Stimulated activated naive B cell treated with anti-CD40 and anti-IgM and Interleukin-4, amounts not matched to agents 10 μg/mL and 1 μg/mL and 100 μg/mL, for 72 hours (primary cell): ENCODE data around the gene MYCBP2.
A peak's percentile ranks its signal among the peaks of the same experiment; 100 is the strongest.

Experiments used
- ATAC-seq, 2 donors: fragments of 150-1000 bp; cut with Tn5 transposase; replicated peaks; 2 replicates each; pipeline ENCODE4 v1.10.0; 2021; ENCODE audit warnings: moderate library complexity in 1 of 2
- DNase-seq: peaks from one replicate; pipeline ENCODE4 v3.0.0; 2021
- H3K27ac Mint-ChIP-seq: one replicate; pipeline ENCODE4 v1.8.0; 2022; ENCODE audit warnings: mild to moderate bottlenecking, mixed read lengths
- H3K27me3 Mint-ChIP-seq, 2 donors: one replicate each; pipeline ENCODE4 v1.8.0; 2022; ENCODE audit warnings: mixed read lengths in 2 of 2
- H3K36me3 Mint-ChIP-seq, 2 donors: one replicate each; pipeline ENCODE4 v1.8.0; 2022; ENCODE audit warnings: mixed read lengths in 2 of 2, mild to moderate bottlenecking in 1 of 2
- H3K4me1 Mint-ChIP-seq, 2 donors: one replicate each; pipeline ENCODE4 v1.8.0; 2022; ENCODE audit warnings: mixed read lengths in 2 of 2, mild to moderate bottlenecking in 1 of 2
- H3K4me3 Mint-ChIP-seq, 2 donors: one replicate each; pipeline ENCODE4 v1.8.0; 2022; ENCODE audit warnings: mild to moderate bottlenecking in 2 of 2, mixed read lengths in 2 of 2, moderate library complexity in 1 of 2
- H3K9me3 Mint-ChIP-seq, 2 donors: one replicate each; pipeline ENCODE4 v1.8.0; 2022; ENCODE audit warnings: mixed read lengths in 2 of 2, mild to moderate bottlenecking in 1 of 2

The MYCBP2 gene

GRCh38 chr13:77056382-77056781 is 270.5 kb downstream of the MYCBP2 start:
- ATAC-seq (no peak), DNase-seq (no peak)
- Mint-ChIP-seq H3K9me3 (no peaks in the 10 kb centered on the region), H3K36me3 (peaks cover 23 to 36% of the 10 kb centered on the region in 2 donors), H3K4me3 (no peak overlapping the region), H3K27ac (peak overlapping the region; percentile 63), H3K4me1 (no peaks in the 10 kb centered on the region), H3K27me3 (no peaks in the 10 kb centered on the region)

GRCh38 chr13:77055158-77055557 is 271.7 kb downstream of the MYCBP2 start:
- Mint-ChIP-seq H3K9me3 (no peaks in the 10 kb centered on the region), H3K36me3 (peaks cover 28 to 41% of the 10 kb centered on the region in 2 donors), H3K27me3 (no peaks in the 10 kb centered on the region), H3K4me1 (peaks cover 2 to 5% of the 10 kb centered on the region in 2 donors), H3K27ac (no peak overlapping the region), H3K4me3 (no peak overlapping the region)
- ATAC-seq (no peak), DNase-seq (no peak)

- Mint-ChIP-seq H3K4me1 (peaks cover 6 to 24% of the 10 kb centered on the region in 2 donors), H3K27ac (no peak overlapping the region), H3K27me3 (no peaks in the 10 kb centered on the region), H3K4me3 (no peak overlapping the region), H3K9me3 (no peaks in the 10 kb centered on the region), H3K36me3 (peaks cover 44 to 60% of the 10 kb centered on the region in 2 donors)
- no peak for DNase-seq
- ATAC-seq: no peak
These were observed 273.7 kb downstream of the MYCBP2 start for GRCh38 chr13:77053192-77053591.

- peak overlapping the region in 1 of 2 donors; percentile 2 for H3K4me3 Mint-ChIP-seq
- no peaks in the 10 kb centered on the region for H3K27me3 Mint-ChIP-seq
- peaks cover 46 to 54% of the 10 kb centered on the region in 2 donors for H3K36me3 Mint-ChIP-seq
- H3K4me1 Mint-ChIP-seq: peaks cover 9 to 29% of the 10 kb centered on the region in 2 donors
- peak overlapping the region; percentile 82 for H3K27ac Mint-ChIP-seq
- ATAC-seq: peak; percentile 21 to 39
- H3K9me3 Mint-ChIP-seq: no peaks in the 10 kb centered on the region
- DNase-seq: no peak
These were observed 278.2 kb downstream of the MYCBP2 start for GRCh38 chr13:77048681-77049080.

GRCh38 chr13:77047649-77048343 is 279.1 kb downstream of the MYCBP2 start:
- no peak overlapping the region for H3K4me3 Mint-ChIP-seq
- H3K9me3 Mint-ChIP-seq: no peaks in the 10 kb centered on the region
- H3K27ac Mint-ChIP-seq: peak overlapping the region; percentile 31
- ATAC-seq (no peak), DNase-seq (no peak)
- H3K27me3 Mint-ChIP-seq: no peaks in the 10 kb centered on the region
- H3K36me3 Mint-ChIP-seq: peaks cover 45 to 51% of the 10 kb centered on the region in 2 donors
- peaks cover 9 to 29% of the 10 kb centered on the region in 2 donors for H3K4me1 Mint-ChIP-seq

GRCh38 chr13:77042566-77043177 is 284.2 kb downstream of the MYCBP2 start:
- Mint-ChIP-seq H3K4me1 (peaks cover 4 to 5% of the 10 kb centered on the region in 2 donors), H3K9me3 (no peaks in the 10 kb centered on the region), H3K4me3 (no peak overlapping the region), H3K27me3 (no peaks in the 10 kb centered on the region), H3K36me3 (peaks cover 14 to 20% of the 10 kb centered on the region in 2 donors), H3K27ac (peak overlapping the region; percentile 56)
- DNase-seq: no peak
- no peak for ATAC-seq

- Mint-ChIP-seq H3K4me1 (peaks cover 0 to 2% of the 10 kb centered on the region in 2 donors), H3K27ac (peak overlapping the region; percentile 7), H3K9me3 (no peaks in the 10 kb centered on the region), H3K27me3 (no peaks in the 10 kb centered on the region), H3K4me3 (no peak overlapping the region), H3K36me3 (peaks cover 0 to 4% of the 10 kb centered on the region in 2 donors)
- DNase-seq (no peak), ATAC-seq (no peak)
These were observed 286.1 kb downstream of the MYCBP2 start for GRCh38 chr13:77040835-77041234.

- Mint-ChIP-seq H3K4me3 (no peak overlapping the region), H3K9me3 (no peaks in the 10 kb centered on the region), H3K27me3 (no peaks in the 10 kb centered on the region), H3K4me1 (peaks cover 0 to 2% of the 10 kb centered on the region in 2 donors), H3K27ac (no peak overlapping the region), H3K36me3 (peaks cover 0 to 4% of the 10 kb centered on the region in 2 donors)
- DNase-seq (no peak), ATAC-seq (no peak)
These were observed 286.8 kb downstream of the MYCBP2 start for GRCh38 chr13:77040076-77040475.

GRCh38 chr13:77038907-77039480 is 287.9 kb downstream of the MYCBP2 start:
- no peak for ATAC-seq
- Mint-ChIP-seq H3K36me3 (peaks cover 0 to 4% of the 10 kb centered on the region in 2 donors), H3K27ac (no peak overlapping the region), H3K9me3 (no peaks in the 10 kb centered on the region), H3K4me3 (no peak overlapping the region), H3K27me3 (no peaks in the 10 kb centered on the region), H3K4me1 (peaks cover 0 to 2% of the 10 kb centered on the region in 2 donors)
- DNase-seq: no peak

- H3K9me3 Mint-ChIP-seq: no peaks in the 10 kb centered on the region
- DNase-seq: no peak
- H3K27me3 Mint-ChIP-seq: no peaks in the 10 kb centered on the region
- no peaks in the 10 kb centered on the region for H3K4me1 Mint-ChIP-seq
- H3K4me3 Mint-ChIP-seq: no peak overlapping the region
- H3K27ac Mint-ChIP-seq: no peak overlapping the region
- ATAC-seq: no peak
- no peaks in the 10 kb centered on the region for H3K36me3 Mint-ChIP-seq
These were observed 290.6 kb downstream of the MYCBP2 start for GRCh38 chr13:77036279-77036678.

GRCh38 chr13:77034881-77035280 is 292.0 kb downstream of the MYCBP2 start:
- no peak overlapping the region for H3K4me3 Mint-ChIP-seq
- H3K4me1 Mint-ChIP-seq: no peaks in the 10 kb centered on the region
- no peaks in the 10 kb centered on the region for H3K36me3 Mint-ChIP-seq
- H3K9me3 Mint-ChIP-seq: no peaks in the 10 kb centered on the region
- no peak overlapping the region for H3K27ac Mint-ChIP-seq
- H3K27me3 Mint-ChIP-seq: no peaks in the 10 kb centered on the region
- DNase-seq (no peak), ATAC-seq (peak in 1 of 2 donors; percentile 22)

- no peaks in the 10 kb centered on the region for H3K27me3 Mint-ChIP-seq
These were observed 293.1 kb downstream of the MYCBP2 start for GRCh38 chr13:77033717-77034302.

GRCh38 chr13:77031656-77032243 is 295.1 kb downstream of the MYCBP2 start:
- no peaks in the 10 kb centered on the region for H3K9me3 Mint-ChIP-seq
- no peak for ATAC-seq
- DNase-seq: no peak
- H3K4me1 Mint-ChIP-seq: peaks cover 11 to 17% of the 10 kb centered on the region in 2 donors
- no peak overlapping the region for H3K27ac Mint-ChIP-seq
- H3K27me3 Mint-ChIP-seq: no peaks in the 10 kb centered on the region
- H3K36me3 Mint-ChIP-seq: peaks cover 1 to 3% of the 10 kb centered on the region in 2 donors
- no peak overlapping the region for H3K4me3 Mint-ChIP-seq

More at GRCh38 chr13:77033717-77034302, 293.1 kb downstream of the MYCBP2 start:
- ATAC-seq: no peak
- DNase-seq: no peak
- Mint-ChIP-seq H3K9me3 (no peaks in the 10 kb centered on the region), H3K4me1 (peaks cover 0 to under 1% of the 10 kb centered on the region in 2 donors), H3K4me3 (no peak overlapping the region), H3K36me3 (no peaks in the 10 kb centered on the region), H3K27ac (no peak overlapping the region)

- no peak overlapping the region for H3K4me3 Mint-ChIP-seq
- H3K4me1 Mint-ChIP-seq: peaks cover 17 to 25% of the 10 kb centered on the region in 2 donors
- no peaks in the 10 kb centered on the region for H3K9me3 Mint-ChIP-seq
- H3K36me3 Mint-ChIP-seq: peaks cover 7 to 8% of the 10 kb centered on the region in 2 donors
- no peak for ATAC-seq
- no peaks in the 10 kb centered on the region for H3K27me3 Mint-ChIP-seq
- H3K27ac Mint-ChIP-seq: no peak overlapping the region
- no peak for DNase-seq
These were observed 297.5 kb downstream of the MYCBP2 start for GRCh38 chr13:77029436-77029835.
